Karpas-422 (cell line): ENCODE measurements around the gene SLN. TPM values are rescaled to one million over a fixed set of nuclear protein-coding genes. Genes with fewer than 3 reads are reported as not detected.

Experiments
- DNase-seq: peaks from one replicate; pipeline ENCODE4 v3.0.0-alpha.2; 2015
- H2AFZ ChIP-seq: fragments of 200-600 bp; sonication (generic); 2 replicates; pipeline ENCODE4 v1.6.1; 2014; ENCODE audit warnings: antibody characterized with exemption, low read length, mixed read lengths
- H3K27ac ChIP-seq: fragments of 200-600 bp; sonication (generic); 2 replicates; pipeline ENCODE4 v1.5.1; 2014; ENCODE audit warnings: mild to moderate bottlenecking, low read length, moderate library complexity
- H3K27me3 ChIP-seq: fragments of 200-600 bp; sonication (generic); 2 replicates; pipeline ENCODE4 v1.6.1; 2014; ENCODE audit warnings: low read length, mixed read lengths
- H3K36me3 ChIP-seq: fragments of 200-600 bp; sonication (generic); 2 replicates; pipeline ENCODE4 v1.6.1; 2014; ENCODE audit warnings: low read length, mixed read lengths; ENCODE audit not compliant: insufficient read depth
- H3K4me1 ChIP-seq: fragments of 200-600 bp; sonication (generic); 2 replicates; pipeline ENCODE4 v1.6.1; 2014; ENCODE audit warnings: mild to moderate bottlenecking, low read length, mixed read lengths
- H3K4me2 ChIP-seq: fragments of 200-600 bp; sonication (generic); 2 replicates; pipeline ENCODE4 v1.6.1; 2014; ENCODE audit warnings: low read length, low read depth, mild to moderate bottlenecking; ENCODE audit not compliant: poor library complexity, severe bottlenecking
- H3K4me3 ChIP-seq: fragments of 200-600 bp; sonication (generic); 2 replicates; pipeline ENCODE4 v1.5.1; 2014; ENCODE audit warnings: mild to moderate bottlenecking, antibody characterized with exemption, low read length, mixed read lengths
- H3K79me2 ChIP-seq: fragments of 200-600 bp; sonication (generic); 2 replicates; pipeline ENCODE4 v1.6.1; 2014; ENCODE audit warnings: mild to moderate bottlenecking, low read length, mixed read lengths
- H3K9ac ChIP-seq: fragments of 200-600 bp; sonication (generic); 2 replicates; pipeline ENCODE4 v1.6.0; 2014; ENCODE audit warnings: low read length
- H3K9me2 ChIP-seq: fragments of 200-600 bp; sonication (generic), shearing (Covaris generic); replicated peaks from 2 replicates; pipeline ENCODE4 v1.6.0; 2014; ENCODE audit warnings: mild to moderate bottlenecking, low read length, moderate library complexity; ENCODE audit not compliant: insufficient read depth
- H3K9me3 ChIP-seq: fragments of 300-700, 200-600 bp; sonication (generic); 2 replicates; pipeline ENCODE4 v1.6.1; 2014; ENCODE audit warnings: low read length, mixed read lengths
- H4K20me1 ChIP-seq: fragments of 200-600 bp; sonication (generic); 2 replicates; pipeline ENCODE4 v1.6.1; 2014; ENCODE audit warnings: mild to moderate bottlenecking, antibody characterized with exemption, low read length, low read depth; ENCODE audit not compliant: insufficient read depth
- total RNA-seq: library from RNA; depleted of rRNA; stranded (reverse); fragments of >200 nt; shearing (Covaris generic); gene quantifications from 2 replicates; pipeline ENCODE4 v1.2.3, GENCODE V29; 2014; ENCODE audit warnings: low replicate concordance

Gene SLN
- total RNA-seq, 1 experiment from 2014 or later: not detected

- DNase-seq: no peak
- Histone ChIP-seq H3K27me3 (no peaks in the 10 kb centered on the region; the same call in 1 of the 2 replicates), H3K4me2 (peak overlapping the region; percentile 43), H3K36me3 (no peaks in the 10 kb centered on the region), H3K9me2 (no peaks in the 10 kb centered on the region), H3K9ac (peak overlapping the region; percentile 0; the same call in 1 of the 2 replicates), H4K20me1 (no peaks in the 10 kb centered on the region), H3K4me1 (peaks cover 10% of the 10 kb centered on the region), H2AFZ (peak overlapping the region; percentile 42; the same call in 1 of the 2 replicates), H3K79me2 (no peaks in the 10 kb centered on the region), H3K4me3 (peak overlapping the region; percentile 17; the same call in 1 of the 2 replicates), H3K9me3 (no peaks in the 10 kb centered on the region), H3K27ac (no peak overlapping the region)
Measured at GRCh38 chr11:107731941-107732688, 20.3 kb upstream of the SLN start.

- Histone ChIP-seq H4K20me1 (no peaks in the 10 kb centered on the region), H3K27ac (no peak overlapping the region), H2AFZ (no peak overlapping the region), H3K36me3 (no peaks in the 10 kb centered on the region), H3K9ac (no peak overlapping the region), H3K27me3 (no peaks in the 10 kb centered on the region), H3K4me3 (no peak overlapping the region), H3K9me3 (no peaks in the 10 kb centered on the region), H3K4me1 (no peaks in the 10 kb centered on the region), H3K79me2 (no peaks in the 10 kb centered on the region), H3K9me2 (no peaks in the 10 kb centered on the region), H3K4me2 (no peak overlapping the region)
- DNase-seq: no peak
Measured at GRCh38 chr11:107722662-107723061, 10.8 kb upstream of the SLN start.

DNA sequence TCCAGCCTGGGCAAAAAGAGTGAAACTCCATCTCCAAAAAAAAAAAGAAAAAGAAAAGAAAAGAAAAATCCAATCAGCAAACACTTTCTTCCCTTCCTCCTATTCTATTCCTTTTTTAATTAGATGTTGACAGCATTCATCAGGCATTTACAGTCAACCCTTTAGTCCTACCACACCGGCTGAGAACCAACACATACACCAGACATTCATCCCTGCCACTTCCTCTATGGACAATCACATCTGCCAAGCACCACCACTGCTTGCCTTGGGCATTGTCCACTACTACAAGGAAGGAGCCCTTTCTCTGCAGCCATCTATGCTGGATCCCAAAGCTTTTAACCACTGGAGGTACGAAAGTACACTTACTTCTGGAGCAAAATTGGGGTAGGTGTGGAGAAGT lies 9.4 kb upstream of the SLN start:
- H3K27me3 ChIP-seq: no peaks in the 10 kb centered on the region
- no peak overlapping the region for H3K9ac ChIP-seq
- H3K4me2 ChIP-seq: no peak overlapping the region
- no peaks in the 10 kb centered on the region for H3K79me2 ChIP-seq
- H2AFZ ChIP-seq: no peak overlapping the region
- no peak overlapping the region for H3K27ac ChIP-seq
- no peak for DNase-seq
- no peaks in the 10 kb centered on the region for H4K20me1 ChIP-seq
- H3K4me3 ChIP-seq: no peak overlapping the region
- H3K9me3 ChIP-seq: no peaks in the 10 kb centered on the region
- no peaks in the 10 kb centered on the region for H3K36me3 ChIP-seq
- H3K9me2 ChIP-seq: no peaks in the 10 kb centered on the region
- H3K4me1 ChIP-seq: no peaks in the 10 kb centered on the region

DNA sequence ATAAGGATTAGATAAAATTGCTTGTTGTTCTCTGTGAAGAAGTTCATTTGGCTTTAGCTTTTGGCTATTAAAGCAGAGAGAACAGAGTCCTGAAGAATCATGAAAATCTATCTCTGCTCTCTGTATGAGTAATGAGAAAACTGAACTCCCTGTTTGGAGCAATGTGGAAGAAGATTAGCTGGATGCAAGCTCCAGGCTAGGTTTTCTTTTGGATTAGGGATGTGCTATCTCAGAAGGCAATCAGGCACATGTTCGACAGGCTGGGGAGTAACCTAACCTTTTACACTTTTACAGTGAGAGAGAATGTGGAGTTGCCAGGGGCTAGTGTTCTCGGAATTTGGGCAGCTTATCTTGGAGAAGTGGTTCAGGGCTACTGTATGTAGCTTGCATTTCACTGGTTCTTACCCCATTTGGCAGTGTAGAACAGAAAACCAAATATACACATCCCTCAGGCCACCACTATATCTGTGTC lies 8.5 kb upstream of the SLN start:
- no peak for DNase-seq
- Histone ChIP-seq H3K9me2 (no peaks in the 10 kb centered on the region), H3K27ac (no peak overlapping the region), H3K79me2 (no peaks in the 10 kb centered on the region), H3K27me3 (no peaks in the 10 kb centered on the region), H3K36me3 (no peaks in the 10 kb centered on the region), H3K9me3 (no peaks in the 10 kb centered on the region), H3K4me1 (no peaks in the 10 kb centered on the region), H4K20me1 (no peaks in the 10 kb centered on the region), H3K4me3 (no peak overlapping the region), H3K4me2 (no peak overlapping the region), H2AFZ (no peak overlapping the region), H3K9ac (no peak overlapping the region)

- no peaks in the 10 kb centered on the region for H3K9me2 ChIP-seq
- H3K27me3 ChIP-seq: no peaks in the 10 kb centered on the region
- H3K9me3 ChIP-seq: no peaks in the 10 kb centered on the region
- no peak overlapping the region for H3K27ac ChIP-seq
- H3K4me3 ChIP-seq: no peak overlapping the region
- H4K20me1 ChIP-seq: no peaks in the 10 kb centered on the region
- no peak overlapping the region for H3K9ac ChIP-seq
- H3K79me2 ChIP-seq: no peaks in the 10 kb centered on the region
- no peak for DNase-seq
- no peaks in the 10 kb centered on the region for H3K4me1 ChIP-seq
- no peak overlapping the region for H3K4me2 ChIP-seq
- H2AFZ ChIP-seq: no peak overlapping the region
- H3K36me3 ChIP-seq: no peaks in the 10 kb centered on the region
Measured at GRCh38 chr11:107719557-107720302, 7.9 kb upstream of the SLN start.

DNA sequence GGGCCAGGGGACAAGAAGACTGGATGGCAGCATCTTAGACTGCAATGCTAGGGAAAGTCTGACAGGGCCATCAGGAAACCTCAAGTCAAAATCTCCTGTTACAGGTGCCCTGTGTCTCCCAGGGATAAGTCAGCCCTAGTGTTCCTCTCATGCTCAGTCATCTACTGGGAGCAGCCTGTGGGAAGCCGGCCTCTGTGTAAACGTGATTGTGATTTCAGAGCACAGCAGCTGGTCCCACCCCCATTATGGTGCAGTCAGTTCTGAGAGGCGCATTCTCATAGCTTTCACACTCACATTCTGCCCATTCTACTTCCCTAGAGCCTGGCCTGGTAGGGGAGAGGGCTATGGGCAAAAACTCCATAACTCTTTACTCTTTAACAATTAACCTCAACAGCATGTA lies 7.2 kb upstream of the SLN start:
- Histone ChIP-seq H3K27me3 (no peaks in the 10 kb centered on the region), H3K4me1 (no peaks in the 10 kb centered on the region), H3K4me3 (no peak overlapping the region), H3K4me2 (no peak overlapping the region), H3K9me3 (no peaks in the 10 kb centered on the region), H4K20me1 (no peaks in the 10 kb centered on the region), H3K27ac (no peak overlapping the region), H3K36me3 (no peaks in the 10 kb centered on the region), H2AFZ (no peak overlapping the region), H3K79me2 (no peaks in the 10 kb centered on the region), H3K9ac (no peak overlapping the region), H3K9me2 (no peaks in the 10 kb centered on the region)
- no peak for DNase-seq

DNA sequence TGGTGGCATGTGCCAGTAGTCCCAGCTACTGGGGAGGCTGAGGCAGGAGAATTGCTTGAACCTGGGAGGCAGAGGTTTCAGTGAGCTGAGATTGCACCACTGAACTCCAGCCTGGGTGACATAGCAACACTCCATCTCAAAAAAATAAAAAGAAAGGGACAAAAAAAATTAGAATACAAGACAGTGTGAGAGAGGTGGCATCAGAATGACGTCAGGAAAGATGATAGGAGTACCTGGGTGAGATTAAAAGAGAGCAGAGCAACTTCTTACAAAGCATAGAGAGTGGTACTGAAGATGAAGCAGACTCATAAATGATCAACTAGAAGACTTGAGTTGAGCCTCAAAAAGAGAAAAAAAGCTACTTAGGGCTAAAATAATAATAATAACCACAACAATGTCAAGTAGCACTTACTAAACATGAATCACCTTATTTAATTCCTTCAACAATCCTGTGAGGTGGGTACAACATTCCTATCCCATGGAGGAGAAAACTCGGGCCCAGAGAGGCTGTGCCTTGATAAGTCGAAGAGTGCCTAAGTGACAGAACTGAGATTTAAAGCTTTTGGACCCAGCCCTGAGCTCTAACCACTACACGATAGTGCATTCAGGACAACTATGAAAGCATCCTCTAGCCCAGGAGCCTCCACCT lies 5.2 kb upstream of the SLN start:
- no peaks in the 10 kb centered on the region for H3K79me2 ChIP-seq
- no peak overlapping the region for H3K27ac ChIP-seq
- 0 out of 2 replicates have a peak, but pooled peaks cover 2% of the 10 kb centered on the region for H3K27me3 ChIP-seq
- no peak overlapping the region for H3K4me3 ChIP-seq
- H3K9ac ChIP-seq: no peak overlapping the region
- no peaks in the 10 kb centered on the region for H4K20me1 ChIP-seq
- H3K36me3 ChIP-seq: no peaks in the 10 kb centered on the region
- no peaks in the 10 kb centered on the region for H3K4me1 ChIP-seq
- H3K9me2 ChIP-seq: no peaks in the 10 kb centered on the region
- no peak for DNase-seq
- H2AFZ ChIP-seq: no peak overlapping the region
- no peak overlapping the region for H3K4me2 ChIP-seq
- no peaks in the 10 kb centered on the region for H3K9me3 ChIP-seq

GRCh38 chr11:107713009-107713408 lies 1.2 kb upstream of the SLN start:
- Histone ChIP-seq H3K79me2 (no peaks in the 10 kb centered on the region), H3K9me3 (no peaks in the 10 kb centered on the region), H3K4me3 (no peak overlapping the region), H3K4me2 (no peak overlapping the region), H3K27me3 (0 out of 2 replicates have a peak, but pooled peaks cover 2% of the 10 kb centered on the region), H2AFZ (no peak overlapping the region), H3K9me2 (no peaks in the 10 kb centered on the region), H4K20me1 (no peaks in the 10 kb centered on the region), H3K9ac (no peak overlapping the region), H3K36me3 (no peaks in the 10 kb centered on the region), H3K4me1 (no peaks in the 10 kb centered on the region), H3K27ac (no peak overlapping the region)
- no peak for DNase-seq
